ENCODE results near the gene HS2ST1.

The HS2ST1 gene

DNA sequence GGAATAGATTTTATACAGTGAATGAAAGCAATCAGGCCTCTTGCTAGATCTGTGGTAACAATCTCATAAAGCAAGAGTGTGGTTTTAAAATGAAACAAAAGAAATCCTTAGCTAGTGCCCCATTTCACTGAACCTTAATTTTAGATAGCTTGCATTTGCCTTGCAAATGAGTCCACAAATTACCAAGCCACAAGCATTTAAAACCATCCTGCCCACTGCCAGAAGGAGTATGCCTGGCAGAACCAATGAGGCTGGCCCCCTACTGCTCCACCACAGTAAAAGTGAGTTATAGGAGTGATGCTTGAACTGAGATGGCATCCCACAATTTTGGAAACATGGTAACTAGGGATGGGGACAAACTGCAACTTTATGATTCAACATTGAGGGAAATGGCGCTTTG, 207.8 kb downstream of the HS2ST1 start:
- no peak for DNase-seq (ENCODE audit: low spot score)
- TF ChIP-seq, protein P1, sequence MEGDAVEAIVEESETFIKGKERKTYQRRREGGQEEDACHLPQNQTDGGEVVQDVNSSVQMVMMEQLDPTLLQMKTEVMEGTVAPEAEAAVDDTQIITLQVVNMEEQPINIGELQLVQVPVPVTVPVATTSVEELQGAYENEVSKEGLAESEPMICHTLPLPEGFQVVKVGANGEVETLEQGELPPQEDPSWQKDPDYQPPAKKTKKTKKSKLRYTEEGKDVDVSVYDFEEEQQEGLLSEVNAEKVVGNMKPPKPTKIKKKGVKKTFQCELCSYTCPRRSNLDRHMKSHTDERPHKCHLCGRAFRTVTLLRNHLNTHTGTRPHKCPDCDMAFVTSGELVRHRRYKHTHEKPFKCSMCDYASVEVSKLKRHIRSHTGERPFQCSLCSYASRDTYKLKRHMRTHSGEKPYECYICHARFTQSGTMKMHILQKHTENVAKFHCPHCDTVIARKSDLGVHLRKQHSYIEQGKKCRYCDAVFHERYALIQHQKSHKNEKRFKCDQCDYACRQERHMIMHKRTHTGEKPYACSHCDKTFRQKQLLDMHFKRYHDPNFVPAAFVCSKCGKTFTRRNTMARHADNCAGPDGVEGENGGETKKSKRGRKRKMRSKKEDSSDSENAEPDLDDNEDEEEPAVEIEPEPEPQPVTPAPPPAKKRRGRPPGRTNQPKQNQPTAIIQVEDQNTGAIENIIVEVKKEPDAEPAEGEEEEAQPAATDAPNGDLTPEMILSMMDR (IDR thresholded peaks at IDR 0.05; ENCODE audit: extremely low read depth, missing control alignments): no peak

DNA sequence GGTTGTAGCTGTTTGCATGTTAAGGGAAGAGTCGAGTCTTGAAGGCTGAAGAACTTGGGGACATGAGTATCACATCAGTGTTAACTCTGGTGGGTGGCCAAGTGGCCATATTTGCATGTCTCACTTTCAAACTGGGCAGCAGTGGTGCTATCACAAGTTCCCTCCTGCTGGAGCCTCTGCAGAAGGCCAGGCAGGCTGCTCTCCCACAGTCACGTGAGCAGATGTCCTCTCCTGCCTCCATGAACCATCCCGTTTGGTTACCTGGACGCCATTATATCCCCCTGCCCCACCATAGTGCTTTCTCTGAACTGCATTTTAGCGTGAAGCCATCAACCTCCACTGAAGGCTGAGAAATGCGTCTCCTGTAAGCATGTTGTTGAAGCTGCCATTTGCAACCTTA, 209.2 kb downstream of the HS2ST1 start:
- no peak for DNase-seq (ENCODE audit: low spot score)
- TF ChIP-seq, protein P1 (IDR thresholded peaks at IDR 0.05; ENCODE audit: extremely low read depth, missing control alignments): no peak

DNA sequence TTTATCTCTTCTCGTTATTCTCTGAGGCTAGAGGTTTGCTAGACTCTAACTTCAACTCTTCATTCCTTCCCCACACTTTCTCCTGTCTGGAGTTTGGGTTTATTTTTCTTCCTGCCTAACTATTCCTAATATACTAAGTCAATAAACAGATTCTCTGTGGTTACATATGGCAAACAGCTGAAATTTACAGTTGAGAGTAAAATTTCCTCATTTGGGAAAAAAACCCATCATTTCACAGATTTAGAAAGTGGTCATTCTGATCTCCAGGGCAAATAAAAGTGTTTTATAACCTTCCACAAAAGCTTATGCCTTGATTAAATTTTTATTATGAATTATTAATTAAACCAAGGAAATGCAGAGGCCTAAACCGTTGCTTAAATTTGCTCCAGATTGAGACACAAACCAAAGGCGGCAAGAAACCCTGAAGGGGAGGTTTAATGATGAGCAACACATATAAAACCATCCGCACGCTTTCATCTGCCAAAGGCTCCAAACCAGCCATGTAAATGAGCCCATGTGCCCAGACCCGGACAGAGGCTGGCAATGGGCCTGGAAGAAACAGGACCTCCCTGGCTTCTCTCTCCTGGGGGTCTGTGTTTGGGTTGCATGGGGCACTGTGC, 212.6 kb downstream of the HS2ST1 start:
- TF ChIP-seq, protein P1 (IDR thresholded peaks at IDR 0.05; ENCODE audit: extremely low read depth, missing control alignments): no peak
- no peak for DNase-seq (ENCODE audit: low spot score)

DNA sequence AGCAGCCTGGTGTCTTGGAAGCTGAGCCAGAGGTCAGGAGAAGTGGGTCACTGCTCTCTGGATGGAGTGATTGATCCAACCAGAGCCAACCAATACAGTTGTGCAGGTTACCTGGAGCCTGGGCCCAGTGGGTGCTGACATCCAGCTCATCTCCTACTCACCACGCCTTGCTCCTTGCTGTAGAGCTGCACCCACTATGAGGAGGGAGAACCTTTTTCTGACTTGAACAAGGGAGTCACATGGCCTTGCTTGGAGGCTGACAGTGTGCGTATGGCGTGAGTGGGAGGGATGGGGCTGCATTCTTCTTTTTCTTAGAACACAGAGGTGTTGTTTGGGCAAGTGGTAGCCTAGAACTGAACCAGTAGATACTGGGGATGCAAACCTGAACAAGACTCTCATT, 213.1 kb downstream of the HS2ST1 start:
- TF ChIP-seq, protein P1 (IDR thresholded peaks at IDR 0.05; ENCODE audit: extremely low read depth, missing control alignments): no peak
- no peak for DNase-seq (ENCODE audit: low spot score)

DNA sequence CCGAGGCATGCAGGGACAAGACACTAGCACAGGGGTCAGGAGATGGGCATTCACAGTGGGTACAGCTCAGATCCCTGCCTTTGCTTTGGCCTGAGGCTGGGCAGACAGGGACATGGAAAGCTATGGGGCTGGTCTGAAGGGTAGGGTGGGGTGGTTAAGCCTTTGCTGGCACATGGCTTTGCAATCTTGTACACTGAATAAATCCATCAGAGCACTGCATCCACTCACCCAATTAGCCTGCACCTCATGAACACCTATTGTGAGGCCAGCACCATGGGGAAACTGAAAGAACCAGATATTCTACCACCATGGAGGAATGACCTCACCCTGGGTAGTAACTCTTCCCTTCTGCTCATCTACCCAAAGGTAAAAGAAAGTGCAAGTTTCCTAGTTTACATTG, 214.6 kb downstream of the HS2ST1 start:
- no peak for DNase-seq (ENCODE audit: low spot score)
- TF ChIP-seq, protein P1 (IDR thresholded peaks at IDR 0.05; ENCODE audit: extremely low read depth, missing control alignments): no peak

DNA sequence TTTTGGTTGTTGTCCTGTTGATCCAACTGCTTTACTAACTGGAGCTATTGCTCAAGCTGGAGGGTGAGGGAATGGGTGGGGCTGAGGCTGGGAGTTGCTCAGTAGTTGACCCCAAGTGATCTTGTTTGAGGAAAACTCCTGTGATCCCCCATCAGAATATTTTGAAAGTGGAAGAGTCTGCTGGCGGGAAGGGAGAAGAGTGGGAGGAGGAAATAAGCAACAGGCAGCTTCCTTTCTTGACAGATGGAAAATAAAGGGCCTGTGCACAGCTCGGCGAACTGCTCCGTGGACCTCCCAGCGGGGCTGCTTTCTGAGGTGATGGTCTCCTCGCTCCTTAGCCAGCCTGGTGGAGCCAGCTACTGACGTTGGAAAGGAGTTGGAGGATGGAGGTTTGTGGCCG, 215.2 kb downstream of the HS2ST1 start:
- TF ChIP-seq, protein P1 (IDR thresholded peaks at IDR 0.05; ENCODE audit: extremely low read depth, missing control alignments): no peak
- DNase-seq (ENCODE audit: low spot score): no peak

DNA sequence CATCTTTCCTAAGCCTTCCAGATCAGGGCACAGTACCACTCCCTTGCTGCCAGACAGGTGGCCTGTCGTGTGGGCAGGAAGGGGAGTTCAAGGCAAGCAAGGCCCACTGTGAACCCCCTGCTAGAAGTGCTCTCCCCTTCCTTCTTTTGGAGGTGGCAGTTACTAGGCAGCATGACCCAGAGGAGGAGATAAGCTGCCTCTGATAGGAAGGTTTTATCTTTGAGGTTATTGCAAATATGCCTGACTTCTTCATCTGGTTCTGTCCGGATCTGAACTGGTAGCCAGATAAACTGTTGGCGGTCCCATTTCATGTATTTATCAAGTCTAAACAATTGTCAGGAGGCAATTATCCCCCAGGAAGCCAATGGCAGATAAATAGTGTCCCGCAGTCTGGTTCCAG, 216.0 kb downstream of the HS2ST1 start:
- no peak for DNase-seq (ENCODE audit: low spot score)
- TF ChIP-seq, protein P1 (IDR thresholded peaks at IDR 0.05; ENCODE audit: extremely low read depth, missing control alignments): no peak
